HG03469 (cell line): ENCODE data around the gene CLIP3.

Source experiments
- ATAC-seq: cut with Tn5 transposase; IDR thresholded peaks from one replicate; pipeline ENCODE4 v1.9.1; 2021; ENCODE audit warnings: mild to moderate bottlenecking, moderate library complexity, moderate number of reproducible peaks; ENCODE audit not compliant: unreplicated experiment

CLIP3 gene

DNA sequence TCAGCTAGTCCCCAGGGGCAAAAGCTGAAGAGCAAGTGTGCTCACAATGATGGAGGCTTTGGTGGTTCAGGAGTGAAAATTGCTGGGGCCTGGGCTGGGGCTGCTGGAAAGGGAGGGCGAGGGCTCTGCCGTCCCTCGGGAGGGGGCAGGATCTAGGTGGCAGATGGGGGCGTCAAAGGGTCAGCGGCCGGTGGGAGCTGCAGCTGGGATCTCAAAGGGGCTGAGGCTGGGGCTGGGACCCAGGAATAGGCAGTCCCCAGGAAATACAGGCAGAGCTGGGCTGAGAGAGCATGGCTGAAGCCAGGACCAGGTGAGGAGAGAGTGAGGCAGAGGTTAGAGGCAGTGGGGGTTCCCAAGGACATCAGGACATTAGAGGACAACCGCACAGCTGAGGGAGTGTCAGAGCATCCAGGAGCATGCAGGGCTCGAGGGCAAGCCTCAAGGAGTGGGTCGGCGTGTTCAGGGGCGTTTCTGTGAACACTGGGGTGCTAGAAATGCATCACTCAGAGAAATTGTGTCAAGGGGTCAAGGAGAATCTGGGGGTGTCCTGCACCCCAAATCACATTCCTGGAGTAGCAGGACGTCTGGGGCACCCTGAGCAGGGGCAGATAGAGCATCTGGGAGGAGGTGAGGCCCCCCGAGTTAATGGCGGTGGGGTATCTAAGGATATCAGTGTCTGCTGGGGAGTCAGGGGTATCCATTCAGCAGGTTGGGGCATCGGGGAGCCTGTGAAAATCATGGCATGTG is 22.9 kb downstream of the CLIP3 start:
- ATAC-seq: no peak

GRCh38 chr19:36009220-36009619 is 23.5 kb downstream of the CLIP3 start:
- ATAC-seq: no peak

- ATAC-seq: no peak
Observed at GRCh38 chr19:36008336-36008978, 24.2 kb downstream of the CLIP3 start, which contains the start of gene SYNE4. Gene SYNE4 (minus strand): TSS chr19:36008813. CDS start chr19:36008681, 132 bp downstream.

DNA sequence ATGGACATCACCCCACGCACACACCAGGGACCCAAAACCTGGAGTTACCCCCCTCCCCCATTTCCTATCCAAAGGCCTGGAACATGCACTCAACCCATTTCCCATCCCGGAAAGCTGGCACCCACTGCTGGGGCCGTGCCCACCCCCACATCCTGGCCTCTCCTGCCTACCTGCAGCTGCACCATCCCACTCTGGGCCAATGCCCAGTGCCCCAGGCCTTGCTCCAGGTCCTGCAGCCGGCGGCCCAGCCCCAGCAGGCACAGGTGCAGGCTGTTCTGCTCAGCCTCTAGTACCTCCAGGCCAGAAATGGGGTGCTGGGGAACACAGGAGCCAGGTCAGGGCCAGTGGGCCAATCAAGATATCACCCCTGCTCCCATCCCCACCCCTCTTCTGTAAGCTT is 25.7 kb downstream of the CLIP3 start:
- ATAC-seq: no peak

GRCh38 chr19:36003284-36003683 is 29.4 kb downstream of the CLIP3 start:
- no peak for ATAC-seq

DNA sequence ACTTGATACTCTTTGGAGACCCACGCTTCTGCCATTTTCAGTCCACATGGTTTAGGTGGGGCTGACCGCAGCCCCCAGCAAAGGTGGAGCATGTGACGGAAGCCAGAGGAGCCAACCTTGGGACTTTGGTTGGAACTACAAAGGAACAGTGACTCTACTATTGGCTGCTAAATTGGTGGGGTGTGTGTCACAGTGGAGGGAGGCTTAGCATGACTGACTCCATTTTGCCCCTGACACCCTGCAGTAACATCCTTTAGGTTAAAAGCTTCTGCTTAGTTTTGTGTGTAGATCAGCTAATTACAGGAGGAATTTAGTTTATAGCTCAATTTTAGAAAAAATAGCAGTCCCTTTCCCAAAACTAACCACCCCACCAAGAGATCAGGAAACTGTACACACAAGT is 31.1 kb downstream of the CLIP3 start:
- ATAC-seq: no peak

DNA sequence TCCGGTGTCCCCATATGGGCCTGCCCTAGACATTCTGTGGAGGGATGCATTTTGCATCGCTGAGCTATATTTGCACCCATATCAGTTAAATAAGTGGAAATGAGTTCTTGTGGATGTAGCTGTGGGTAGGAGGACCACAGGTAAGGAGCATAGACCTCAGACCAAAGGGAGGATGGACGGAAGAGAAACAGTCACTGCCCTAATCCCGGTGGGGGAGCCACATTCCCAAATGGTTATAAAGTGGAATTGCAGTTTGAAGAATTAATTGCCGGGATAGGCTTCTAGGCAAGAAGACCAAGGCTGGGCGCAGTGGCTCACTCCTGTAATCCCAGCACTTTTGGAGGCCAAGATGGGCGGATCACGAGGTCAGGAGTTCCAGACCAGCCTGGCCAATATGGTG is 35.9 kb downstream of the CLIP3 start:
- ATAC-seq: no peak

DNA sequence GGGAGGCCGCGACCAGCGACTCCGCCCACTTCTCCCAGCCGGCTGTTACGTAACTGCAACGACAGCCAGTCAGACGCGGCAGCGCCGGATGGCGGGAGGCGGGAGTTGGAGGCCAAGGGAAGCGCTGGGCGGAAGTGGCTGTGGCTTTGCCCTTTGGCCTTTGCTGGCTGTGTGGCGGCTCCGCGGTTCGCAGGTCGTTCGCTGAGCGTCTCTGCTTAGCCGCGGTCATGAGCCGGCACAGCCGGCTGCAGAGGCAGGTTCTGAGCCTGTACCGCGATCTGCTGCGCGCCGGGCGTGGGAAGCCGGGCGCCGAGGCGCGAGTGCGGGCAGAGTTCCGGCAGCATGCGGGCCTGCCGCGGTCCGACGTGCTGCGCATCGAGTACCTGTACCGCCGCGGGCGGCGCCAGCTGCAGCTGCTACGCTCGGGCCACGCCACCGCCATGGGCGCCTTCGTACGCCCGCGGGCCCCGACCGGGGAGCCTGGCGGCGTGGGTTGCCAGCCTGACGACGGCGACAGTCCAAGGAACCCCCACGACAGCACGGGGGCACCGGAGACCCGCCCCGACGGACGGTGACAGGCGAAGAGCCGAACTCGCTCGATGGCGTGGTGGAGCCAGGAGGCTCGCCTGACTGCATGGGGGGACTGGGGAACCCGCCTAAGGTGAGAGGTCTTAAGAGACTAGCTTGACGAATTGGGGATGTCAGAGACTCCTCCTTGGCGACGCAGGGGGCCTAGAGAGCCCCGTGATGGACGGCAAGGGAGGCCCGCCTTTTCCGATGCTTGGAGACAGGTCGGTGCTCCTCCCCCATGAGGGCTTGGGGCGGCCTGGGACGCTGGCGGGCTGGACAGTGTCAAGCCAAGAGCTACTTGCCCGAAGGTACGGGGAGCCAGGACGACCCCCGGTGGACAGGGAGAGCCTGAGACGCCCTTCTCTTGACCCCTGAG is 37.4 kb downstream of the CLIP3 start, which contains the start of gene SDHAF1:
Gene SDHAF1, plus strand, starts transcription at position 141 of the 946 bp plus-strand sequence. Its CDS starts 87 bp downstream, at position 228.
- ATAC-seq: peak; percentile 61

DNA sequence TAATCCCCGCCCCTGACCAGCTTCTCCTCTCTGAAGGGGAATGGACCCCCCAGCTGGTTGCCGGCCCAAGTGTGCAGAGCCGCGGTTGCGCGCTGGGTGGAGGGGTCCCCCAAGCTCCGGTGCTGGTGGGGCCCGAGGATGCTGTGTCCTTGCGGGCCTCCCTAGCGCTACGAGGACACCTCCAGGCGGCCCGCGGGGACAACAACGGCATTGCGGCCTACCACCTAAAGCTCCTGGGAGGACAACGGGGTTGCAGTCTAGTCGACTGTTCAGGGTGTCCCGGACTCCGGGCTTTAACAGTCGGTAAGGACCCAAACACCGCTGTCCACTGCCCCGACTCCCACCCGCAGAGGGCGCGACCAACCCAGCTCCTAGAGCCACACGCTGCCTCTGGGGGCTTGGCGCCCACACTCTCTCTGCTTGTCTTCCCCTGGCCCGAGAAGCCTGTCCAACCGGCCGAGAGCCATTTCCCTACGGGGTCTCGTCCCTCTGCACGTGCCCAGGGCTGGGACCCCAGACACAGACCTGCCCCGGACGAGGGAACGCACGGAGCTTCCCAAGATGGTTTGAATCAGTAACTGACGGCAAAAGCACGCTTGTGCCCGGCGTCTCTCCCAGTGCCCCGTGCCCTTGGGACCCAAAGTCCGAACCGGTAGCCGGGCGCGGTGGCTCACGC is 38.6 kb downstream of the CLIP3 start:
- ATAC-seq: no peak

GRCh38 chr19:35992907-35993765 is 39.5 kb downstream of the CLIP3 start:
- ATAC-seq: no peak

DNA sequence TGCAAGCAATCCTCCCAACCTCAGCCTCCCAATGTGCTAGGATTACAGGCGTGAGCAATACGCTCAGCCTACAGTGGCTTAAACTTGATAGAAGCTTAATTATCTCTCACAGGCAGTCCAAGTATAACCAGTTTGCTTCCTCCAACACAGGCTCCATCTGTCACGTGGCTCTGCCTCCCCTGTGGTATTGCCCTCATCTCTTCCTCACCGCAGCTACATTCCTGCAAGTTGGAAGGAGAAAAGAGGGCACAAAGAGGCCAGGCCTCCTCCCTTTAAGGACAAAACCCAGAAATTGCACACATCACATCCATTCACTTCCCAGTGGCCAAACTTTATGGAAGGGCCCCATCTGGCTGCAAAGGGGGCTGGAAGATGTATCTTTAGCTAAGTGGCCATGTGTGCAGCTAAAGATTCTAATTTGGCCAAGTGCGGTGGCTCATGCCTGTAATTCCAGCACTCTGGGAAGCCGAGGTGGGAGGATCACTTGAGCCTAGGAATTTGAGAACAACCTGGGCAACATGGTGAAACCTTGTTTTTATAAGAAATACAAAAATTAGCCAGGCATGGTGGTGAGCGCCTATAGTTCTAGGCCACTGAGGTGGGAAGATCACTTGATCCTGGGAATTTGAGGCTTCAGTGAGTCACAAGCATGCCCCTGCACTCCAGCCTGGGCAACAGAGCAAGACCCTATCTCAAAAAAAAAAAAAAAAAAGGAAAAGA is 40.8 kb downstream of the CLIP3 start:
- ATAC-seq: no peak

- no peak for ATAC-seq
Observed at GRCh38 chr19:35990771-35991730, 41.6 kb downstream of the CLIP3 start.

DNA sequence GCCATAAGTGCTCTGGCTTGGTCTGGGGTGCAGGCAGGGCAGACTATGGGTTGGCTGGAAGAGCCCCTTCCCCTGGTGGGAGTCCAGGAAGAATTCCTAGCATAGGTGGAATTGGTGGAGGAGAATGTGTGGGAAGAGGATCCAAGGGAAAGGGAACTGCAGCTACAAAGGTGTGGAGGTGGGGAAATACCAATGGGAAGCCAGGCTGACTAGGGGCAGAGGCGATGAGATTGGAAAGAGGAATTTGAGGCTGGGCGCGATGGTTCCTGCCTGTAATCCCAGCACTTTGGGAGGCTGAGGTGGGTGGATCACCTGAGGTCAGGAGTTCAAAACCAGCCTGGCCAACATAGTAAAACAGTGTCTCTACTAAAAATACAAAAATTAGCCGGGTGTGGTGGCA is 42.5 kb downstream of the CLIP3 start:
- ATAC-seq: no peak

- ATAC-seq: no peak
Observed at GRCh38 chr19:35988824-35989223, 43.8 kb downstream of the CLIP3 start.

DNA sequence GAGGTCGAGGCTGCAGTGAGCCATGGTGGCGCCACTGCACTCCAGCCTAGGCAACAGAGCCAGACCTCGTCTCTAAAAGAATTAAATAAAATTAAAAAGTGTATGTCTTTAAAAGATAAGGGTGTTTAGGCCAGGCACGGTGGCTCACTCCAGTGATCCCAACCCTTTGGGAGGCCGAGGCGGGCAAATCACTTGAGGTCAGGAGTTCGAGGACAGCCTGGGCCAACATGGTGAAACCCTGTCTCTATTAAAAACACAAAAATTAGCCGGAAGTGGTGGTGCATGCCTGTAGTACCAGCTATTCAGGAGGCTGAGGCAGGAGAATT is 45.1 kb downstream of the CLIP3 start:
- no peak for ATAC-seq

- no peak for ATAC-seq
Observed at GRCh38 chr19:35986664-35987570, 45.8 kb downstream of the CLIP3 start.

DNA sequence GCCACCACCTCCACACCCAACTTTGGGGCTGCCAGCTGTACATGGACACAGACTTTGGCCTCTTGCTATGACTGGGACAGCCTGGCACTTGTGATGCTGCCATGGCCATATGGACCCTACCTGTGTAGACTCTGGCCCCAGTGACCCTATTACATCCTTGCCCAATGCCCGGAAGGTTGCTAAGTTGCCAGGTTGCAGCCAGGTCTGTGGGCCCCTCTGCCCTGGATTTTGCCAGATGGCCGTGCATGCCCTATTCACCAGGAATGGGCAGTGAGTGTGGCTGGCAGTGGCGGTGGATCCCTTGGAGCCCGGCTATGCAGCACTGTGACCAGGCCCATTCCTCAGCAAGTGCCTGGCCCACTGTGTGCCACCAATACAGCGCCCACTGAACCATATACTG is 46.6 kb downstream of the CLIP3 start:
- no peak for ATAC-seq
